A673 (cell line): ENCODE measurements around the gene UBE2U. TPM values are rescaled to one million over a fixed set of nuclear protein-coding genes. Genes with fewer than 3 reads are reported as not detected.

ENCODE experiments used
- BruUV-seq: library from RNA; stranded (reverse); fragments of 400-500 nt; replicated peaks from 2 replicates; lab custom pipeline; 2021; lab: Mats Ljungman, UMichigan
- CTCF ChIA-PET: fragments of 300-600 bp; sonication (Branson Sonifier 250); formaldehyde crosslinking; loops from one replicate; lab custom pipeline; 2022; ENCODE audit warnings: antibody characterized with exemption; lab: Charles Lee
- POLR2A ChIA-PET: fragments of 300-600 bp; sonication (Branson Sonifier 250); formaldehyde crosslinking; loops from one replicate; lab custom pipeline; 2022; ENCODE audit warnings: antibody characterized with exemption; ENCODE audit not compliant: low non-redundant PET; lab: Charles Lee
- DNase-seq: peaks from one replicate; pipeline ENCODE4 v3.0.0-alpha.2; 2015; ENCODE audit warnings: low spot score
- H3K27ac ChIP-seq: fragments of 200-600 bp; sonication (generic); 2 replicates; pipeline ENCODE4 v1.5.1; 2016; ENCODE audit warnings: mixed run types, low read depth, mild to moderate bottlenecking, mixed read lengths, antibody characterized with exemption, low read length; ENCODE audit not compliant: poor library complexity, severe bottlenecking
- H3K27me3 ChIP-seq: fragments of 200-600 bp; sonication (generic); replicated peaks from 2 replicates; pipeline ENCODE4 v1.6.1; 2017; ENCODE audit warnings: mixed run types, low read depth, mild to moderate bottlenecking, mixed read lengths, antibody characterized with exemption, low read length; ENCODE audit not compliant: insufficient read depth, poor library complexity
- H3K36me3 ChIP-seq: fragments of 200-600 bp; sonication (generic); 2 replicates; pipeline ENCODE4 v1.6.1; 2016; ENCODE audit warnings: mixed run types, mild to moderate bottlenecking, mixed read lengths, antibody characterized with exemption, low read length; ENCODE audit not compliant: insufficient read depth, poor library complexity, severe bottlenecking
- H3K4me1 ChIP-seq: fragments of 200-600 bp; sonication (generic); 2 replicates; pipeline ENCODE4 v1.6.1; 2017; ENCODE audit warnings: mixed run types, mild to moderate bottlenecking, mixed read lengths, antibody characterized with exemption, low read length; ENCODE audit not compliant: insufficient read depth, poor library complexity, severe bottlenecking
- H3K4me3 ChIP-seq: fragments of 200-600 bp; sonication (generic); 2 replicates; pipeline ENCODE4 v1.5.1; 2016; ENCODE audit warnings: low read depth, mixed run types, mild to moderate bottlenecking, mixed read lengths, low read length; ENCODE audit not compliant: poor library complexity, severe bottlenecking
- H3K9me3 ChIP-seq: fragments of 200-600 bp; sonication (generic); 2 replicates; pipeline ENCODE4 v1.6.1; 2016; ENCODE audit warnings: mixed run types, low read depth, mild to moderate bottlenecking, mixed read lengths, antibody characterized with exemption, low read length; ENCODE audit not compliant: poor library complexity, severe bottlenecking
- CTCF ChIP-seq: fragments of 300-800, 200-600 bp; sonication (generic); conservative IDR thresholded peaks from 2 replicates; pipeline ENCODE4 v1.5.1; 2017; ENCODE audit warnings: low read depth, mild to moderate bottlenecking, antibody characterized with exemption, low read length, moderate library complexity, mixed read lengths
- EZH2 ChIP-seq: fragments of 200-600 bp; sonication (generic); IDR thresholded peaks from 2 replicates; pipeline ENCODE4 v1.6.1; 2017; ENCODE audit warnings: borderline replicate concordance, low read depth, mild to moderate bottlenecking, mixed read lengths, antibody characterized with exemption, low read length; ENCODE audit not compliant: poor library complexity, severe bottlenecking
- intact Hi-C: fragments of 100-400 bp; cut with micrococcal nuclease; formaldehyde crosslinking; loops from one replicate; pipeline ENCODE4 v1.10.0; 2022; ENCODE audit not compliant: unreplicated experiment
- total RNA-seq: library from RNA; stranded (reverse); gene quantifications from 2 replicates; pipeline ENCODE4 v1.2.3, GENCODE V29; 2021

The UBE2U gene
- total RNA-seq, 1 experiment from 2014 or later = not detected

GRCh38 chr1:64228167-64228957 is 24.9 kb downstream of the UBE2U start:
- peaks cover 7% of the 10 kb centered on the region for H3K4me1 ChIP-seq
- H3K36me3 ChIP-seq = no peaks in the 10 kb centered on the region
- no peaks in the 10 kb centered on the region for H3K27me3 ChIP-seq
- CTCF ChIA-PET = no interaction called here
- no peak for DNase-seq
- TF ChIP-seq CTCF = no peak
- TF ChIP-seq EZH2 = no peak
- no peaks in the 10 kb centered on the region for H3K9me3 ChIP-seq
- intact Hi-C loops = no loop called here
- POLR2A ChIA-PET = interaction anchor here (0.6 kb wide), 1 partner anchor 64 kb away, joined by 3 read pairs; no protein-coding TSS in a partner anchor
- BruUV-seq = no TSS peak
- no peak overlapping the region for H3K27ac ChIP-seq
- H3K4me3 ChIP-seq = no peak overlapping the region

- intact Hi-C loops = no loop called here
- Histone ChIP-seq H3K4me1 (peaks cover 7% of the 10 kb centered on the region), H3K27me3 (no peaks in the 10 kb centered on the region), H3K36me3 (no peaks in the 10 kb centered on the region), H3K27ac (no peak overlapping the region), H3K9me3 (no peaks in the 10 kb centered on the region), H3K4me3 (no peak overlapping the region)
- TF ChIP-seq EZH2 = no peak
- TF ChIP-seq CTCF = no peak
- BruUV-seq = no TSS peak
- no peak for DNase-seq
- ChIA-PET CTCF (interaction anchor here (0.6 kb wide), 1 partner anchor 29 kb away, joined by 3 read pairs; no protein-coding TSS in a partner anchor), POLR2A (no interaction called here)
These were observed 25.9 kb downstream of the UBE2U start for GRCh38 chr1:64229307-64229706.

DNA sequence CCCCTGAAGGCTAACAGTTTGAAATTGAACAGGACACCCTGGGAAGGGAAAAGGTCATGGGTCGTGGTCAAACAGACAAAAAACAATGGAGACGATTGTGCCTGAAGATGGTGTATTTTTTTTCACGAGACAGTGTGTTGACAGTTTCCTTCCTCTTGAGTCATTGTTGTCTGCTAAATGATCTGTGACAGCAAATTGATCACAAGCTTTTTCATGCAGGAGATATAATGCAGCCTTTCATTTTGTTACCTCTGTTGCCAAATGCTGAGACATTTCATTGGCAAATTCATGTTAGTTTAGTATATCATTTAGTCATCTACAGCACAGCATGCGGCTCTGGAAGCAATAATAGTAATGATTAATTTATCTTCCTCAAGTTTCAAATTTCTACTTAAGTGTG is 27.7 kb downstream of the UBE2U start:
- BruUV-seq = no TSS peak

More for the DNA sequence above, 27.7 kb downstream of the UBE2U start:
- DNase-seq = peak; percentile 24
- Histone ChIP-seq H3K27me3 (no peaks in the 10 kb centered on the region), H3K9me3 (no peaks in the 10 kb centered on the region), H3K36me3 (no peaks in the 10 kb centered on the region), H3K27ac (no peak overlapping the region), H3K4me3 (no peak overlapping the region), H3K4me1 (peaks cover 13% of the 10 kb centered on the region)
- intact Hi-C loops = no loop called here
- TF ChIP-seq CTCF (no peak), EZH2 (no peak)
- ChIA-PET CTCF (interaction anchor here (0.7 kb wide), 1 partner anchor 552 kb away, joined by 3 read pairs; no protein-coding TSS in a partner anchor), POLR2A (no interaction called here)
